Activated CD4-positive, alpha-beta T cell treated with anti-CD3 and anti-CD28 coated beads, Interleukin-2, amount 10 ng/mL, durations not matched to agents 24 days and 14 days (primary cell): Measurements from ENCODE around the gene WBP1L. TPM values are rescaled to one million over a fixed set of nuclear protein-coding genes. Genes with fewer than 3 reads are reported as not detected.

Source experiments
- total RNA-seq: library from RNA; stranded (reverse); gene quantifications from 2 replicates; pipeline ENCODE4 v1.2.3, GENCODE V29; 2022

Gene WBP1L
- total RNA-seq, 1 donor from 2014 or later: 15.8 TPM

Other genes with a start within 250 kb of the WBP1L start
- 60.9 and 64.8 TPM in 2 replicates for gene ACTR1A, start 241.2 kb upstream of the WBP1L start, total RNA-seq
- gene SUFU, start 240.0 kb upstream of the WBP1L start, total RNA-seq: 8.4 and 9.9 TPM in 2 replicates
- 85.5 and 85.7 TPM in 2 replicates for gene TRIM8, start 99.5 kb upstream of the WBP1L start, total RNA-seq
- 6.3 and 6.4 TPM in 2 replicates for gene ARL3, start 29.6 kb upstream of the WBP1L start, total RNA-seq
- gene SFXN2, start 29.3 kb upstream of the WBP1L start, total RNA-seq: 38.7 TPM in 2 replicates
- gene CYP17A1, start 93.5 kb downstream of the WBP1L start, total RNA-seq: not detected in 2 replicates
- 8.1 and 9.8 TPM in 2 replicates for gene BORCS7, start 110.3 kb downstream of the WBP1L start, total RNA-seq
- gene AS3MT, start 125.5 kb downstream of the WBP1L start, total RNA-seq: 0.57 and 0.79 TPM in 2 replicates
- 5.6 and 6.7 TPM in 2 replicates for gene CNNM2, start 174.3 kb downstream of the WBP1L start, total RNA-seq